ENCODE results near the gene PBLD. TPM values are rescaled to one million over a fixed set of nuclear protein-coding genes. Genes with fewer than 3 reads are reported as not detected.
A peak's percentile ranks its signal among the peaks of the same experiment; 100 is the strongest.

Gene PBLD
- 2.6 TPM for total RNA-seq
- long read RNA-seq, partial matches to known transcripts: 1 of 4 reads
- long read RNA-seq, other reads (novel, unspliced or antisense): 1 of 4 reads

GRCh38 chr10:68332259-68333057 lies at the start of gene PBLD:
TSS of gene PBLD (minus strand) at chr10:68332928. CDS start at chr10:68306844, 26,084 bp downstream.
- peaks cover 5% of the 10 kb centered on the region for H3K36me3 ChIP-seq
- peak within 1 kb of the TSS; percentile 99 for H3K27ac ChIP-seq
- no peaks in the 10 kb centered on the region for H3K27me3 ChIP-seq (ENCODE audit: low read depth)
- ATAC-seq (peak; percentile 55 to 62), DNase-seq (peak; percentile 81)
- peaks cover 66% of the 10 kb centered on the region for H3K4me1 ChIP-seq
- no peaks in the 10 kb centered on the region for H3K9me3 ChIP-seq
- peak within 1 kb of the TSS; percentile 85 for H3K4me3 ChIP-seq
- intact Hi-C loops (cut with DNase I): no loop called here
- peak; percentile 39 for TF ChIP-seq CTCF (IDR thresholded peaks at IDR 0.05)

GRCh38 chr10:68371604-68372003 lies 38.9 kb upstream of the PBLD start:
- DNase-seq (no peak), ATAC-seq (no peak)
- TF ChIP-seq CTCF (IDR thresholded peaks at IDR 0.05): no peak
- Histone ChIP-seq H3K4me3 (no peak overlapping the region), H3K4me1 (no peaks in the 10 kb centered on the region), H3K36me3 (peaks cover 78% of the 10 kb centered on the region), H3K27ac (no peak overlapping the region), H3K9me3 (peaks cover 5% of the 10 kb centered on the region), H3K27me3 (ENCODE audit: low read depth) (no peaks in the 10 kb centered on the region)
- intact Hi-C loops (cut with DNase I): no loop called here

- Histone ChIP-seq H3K27ac (no peak overlapping the region), H3K9me3 (no peaks in the 10 kb centered on the region), H3K4me1 (no peaks in the 10 kb centered on the region), H3K27me3 (ENCODE audit: low read depth) (no peaks in the 10 kb centered on the region), H3K4me3 (no peak overlapping the region), H3K36me3 (peaks cover 69% of the 10 kb centered on the region)
- intact Hi-C loops (cut with DNase I): no loop called here
- no peak for TF ChIP-seq CTCF (IDR thresholded peaks at IDR 0.05)
- ATAC-seq (no peak), DNase-seq (no peak)
Observed at GRCh38 chr10:68367121-68367520, 34.4 kb upstream of the PBLD start.

GRCh38 chr10:68366600-68366999 lies 33.9 kb upstream of the PBLD start:
- ATAC-seq: no peak
- no peaks in the 10 kb centered on the region for H3K4me1 ChIP-seq
- no peaks in the 10 kb centered on the region for H3K27me3 ChIP-seq (ENCODE audit: low read depth)
- no peaks in the 10 kb centered on the region for H3K9me3 ChIP-seq
- no peak overlapping the region for H3K4me3 ChIP-seq
- DNase-seq: no peak
- intact Hi-C loops (cut with DNase I): no loop called here
- TF ChIP-seq CTCF (IDR thresholded peaks at IDR 0.05): no peak
- no peak overlapping the region for H3K27ac ChIP-seq
- H3K36me3 ChIP-seq: peaks cover 69% of the 10 kb centered on the region

- ATAC-seq (no peak), DNase-seq (no peak)
- TF ChIP-seq CTCF (IDR thresholded peaks at IDR 0.05): no peak
- Histone ChIP-seq H3K27ac (no peak overlapping the region), H3K27me3 (ENCODE audit: low read depth) (no peaks in the 10 kb centered on the region), H3K4me3 (no peak overlapping the region), H3K9me3 (no peaks in the 10 kb centered on the region), H3K4me1 (no peaks in the 10 kb centered on the region), H3K36me3 (peaks cover 69% of the 10 kb centered on the region)
- intact Hi-C loops (cut with DNase I): no loop called here
Observed at GRCh38 chr10:68365611-68366010, 32.9 kb upstream of the PBLD start.

Measured in lower lobe of right lung (tissue), 2 donors.